RWPE2 (cell line): ENCODE data around the gene EPN1.
A peak's percentile ranks its signal among the peaks of the same experiment; 100 is the strongest.

Experiments used
- ATAC-seq: fragments of 200-7000 bp; cut with Tn5 transposase; 3 replicates; pipeline ENCODE4 v1.9.1; 2021; ENCODE audit warnings: low read depth
- DNase-seq: peaks from one replicate; pipeline ENCODE4 v3.0.0-alpha.2; 2020; ENCODE audit warnings: low spot score
- H3K27ac ChIP-seq: fragments of 450-650 bp; 2 replicates; pipeline ENCODE4 v1.5.1; 2017; ENCODE audit warnings: mild to moderate bottlenecking; ENCODE audit not compliant: poor library complexity, severe bottlenecking
- H3K27me3 ChIP-seq: fragments of 250-450 bp; sonication (Bioruptor Pico); 2 replicates; pipeline ENCODE4 v1.5.1; 2021; ENCODE audit warnings: mild to moderate bottlenecking, moderate library complexity; ENCODE audit not compliant: insufficient read depth, poor library complexity, severe bottlenecking
- H3K36me3 ChIP-seq: fragments of 250-450 bp; sonication (Bioruptor Pico); 2 replicates; pipeline ENCODE4 v1.5.1; 2020; ENCODE audit warnings: low read depth, mild to moderate bottlenecking, moderate library complexity
- H3K4me1 ChIP-seq: fragments of 250-450 bp; sonication (Bioruptor Pico); 2 replicates; pipeline ENCODE4 v1.5.1; 2021; ENCODE audit warnings: mild to moderate bottlenecking, moderate library complexity; ENCODE audit not compliant: insufficient read depth, poor library complexity, severe bottlenecking
- H3K4me3 ChIP-seq: fragments of 250-450 bp; sonication (Bioruptor Pico); 2 replicates; pipeline ENCODE4 v1.5.1; 2021; ENCODE audit warnings: mild to moderate bottlenecking, moderate library complexity; ENCODE audit not compliant: severe bottlenecking
- H3K9me3 ChIP-seq: fragments of 250-450 bp; sonication (Bioruptor Pico); 2 replicates; pipeline ENCODE4 v1.5.1; 2021; ENCODE audit warnings: mild to moderate bottlenecking, moderate library complexity; ENCODE audit not compliant: severe bottlenecking
- CTCF ChIP-seq: fragments of 450-650 bp; IDR thresholded peaks from one replicate; pipeline ENCODE4 v1.5.1; 2017; ENCODE audit warnings: mild to moderate bottlenecking, moderate library complexity; ENCODE audit not compliant: poor library complexity, severe bottlenecking

Gene EPN1

DNA sequence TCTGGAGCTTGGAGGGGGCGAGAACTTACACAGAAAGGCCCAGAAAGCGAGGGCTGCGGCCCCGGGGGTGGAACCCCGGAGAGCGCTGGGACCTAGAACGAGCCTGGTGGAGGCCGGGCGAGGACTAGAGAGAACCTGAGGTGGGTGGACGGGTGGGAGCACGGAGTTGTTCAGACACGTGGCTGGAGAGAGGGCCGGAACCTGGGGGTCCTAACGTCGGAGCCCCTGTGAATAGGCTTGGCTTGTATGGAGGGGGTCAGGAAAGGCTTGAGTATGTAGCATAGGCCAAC lies 31.2 kb upstream of the EPN1 start:
- Histone ChIP-seq H3K27ac (peak overlapping the region; percentile 89), H3K27me3 (no peaks in the 10 kb centered on the region)

GRCh38 chr19:55644191-55644833 lies 30.7 kb upstream of the EPN1 start:
- Histone ChIP-seq H3K4me3 (peak overlapping the region; percentile 47), H3K27ac (peak overlapping the region; percentile 89), H3K27me3 (no peaks in the 10 kb centered on the region), H3K9me3 (no peaks in the 10 kb centered on the region), H3K4me1 (no peaks in the 10 kb centered on the region), H3K36me3 (peaks cover 17% of the 10 kb centered on the region)
- ATAC-seq (no peak), DNase-seq (no peak)
- TF ChIP-seq CTCF = no peak

More for the DNA sequence above, 31.2 kb upstream of the EPN1 start:
- Histone ChIP-seq H3K36me3 (peaks cover 17% of the 10 kb centered on the region), H3K4me1 (no peaks in the 10 kb centered on the region), H3K4me3 (peak overlapping the region; percentile 47), H3K9me3 (no peaks in the 10 kb centered on the region)
- TF ChIP-seq CTCF = no peak
- ATAC-seq (no peak), DNase-seq (no peak)

GRCh38 chr19:55644842-55645511 lies 30.0 kb upstream of the EPN1 start:
- no peak for TF ChIP-seq CTCF
- H3K4me3 ChIP-seq = peak overlapping the region; percentile 47
- H3K27me3 ChIP-seq = no peaks in the 10 kb centered on the region
- no peaks in the 10 kb centered on the region for H3K4me1 ChIP-seq
- ATAC-seq = no peak
- DNase-seq = no peak
- no peaks in the 10 kb centered on the region for H3K9me3 ChIP-seq
- H3K27ac ChIP-seq = peak overlapping the region; percentile 89
- H3K36me3 ChIP-seq = peaks cover 17% of the 10 kb centered on the region

GRCh38 chr19:55645512-55645881 lies 29.5 kb upstream of the EPN1 start:
- H3K4me3 ChIP-seq = no peak overlapping the region
- no peak for ATAC-seq
- no peak for DNase-seq

More at GRCh38 chr19:55645512-55645881, 29.5 kb upstream of the EPN1 start:
- Histone ChIP-seq H3K27ac (no peak overlapping the region), H3K27me3 (no peaks in the 10 kb centered on the region), H3K4me1 (no peaks in the 10 kb centered on the region), H3K36me3 (peaks cover 17% of the 10 kb centered on the region), H3K9me3 (no peaks in the 10 kb centered on the region)
- no peak for TF ChIP-seq CTCF
